GM21390 (cell line): Measurements from ENCODE around the gene RBMY1J.
"Not testable (repeated sequence)": the region's sequence is repeated elsewhere in the genome, so short reads cannot be mapped to it uniquely, and the experiment has no call there.

ENCODE experiments used
- ATAC-seq: cut with Tn5 transposase; IDR thresholded peaks from one replicate; pipeline ENCODE4 v1.9.1; 2021; ENCODE audit not compliant: unreplicated experiment

Gene RBMY1J

DNA sequence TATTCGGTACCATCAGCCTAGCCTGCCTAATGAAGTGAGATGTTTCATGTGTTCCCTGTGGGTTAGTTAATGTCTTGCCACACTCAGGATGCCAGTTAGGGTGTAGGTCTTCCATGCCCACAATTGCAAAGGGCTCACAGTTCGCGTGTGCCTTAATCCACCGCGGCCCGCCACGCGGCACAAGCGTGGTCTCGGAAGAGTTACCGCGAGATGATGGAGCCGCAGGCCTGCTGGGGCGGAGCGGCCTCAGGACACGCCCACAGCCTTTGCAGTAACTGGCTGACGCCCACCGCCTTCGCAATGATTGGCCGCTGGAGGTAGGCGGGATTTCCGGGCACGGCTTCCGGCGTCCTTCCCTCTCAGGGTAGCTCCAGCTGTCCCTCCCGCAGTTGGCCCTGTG is at the start of gene RBMY1J:
Gene RBMY1J, plus strand, starts transcription at position 301 of the 400 bp plus-strand sequence. CDS start 2,038 bp downstream, outside the sequence.
- not testable (repeated sequence) for ATAC-seq

DNA sequence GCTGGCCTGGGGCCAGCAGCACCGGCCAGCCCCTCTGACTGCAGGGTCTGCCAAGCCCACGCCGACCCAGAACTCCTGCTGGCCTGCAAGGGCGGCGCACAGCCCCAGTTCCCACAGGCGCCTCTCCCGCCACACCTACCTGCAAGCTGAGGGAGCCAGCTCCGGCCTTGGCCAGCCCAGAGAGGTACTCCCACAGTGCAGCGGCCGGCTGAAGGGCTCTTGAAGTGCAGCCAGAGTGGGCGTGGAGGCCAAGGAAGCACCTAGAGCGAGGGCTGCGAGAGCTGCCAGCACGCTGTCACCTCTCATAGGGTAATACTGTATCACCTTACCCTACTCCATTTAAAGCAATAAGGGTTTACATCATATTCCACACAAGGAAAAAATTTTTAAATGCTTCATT is 35.8 kb upstream of the RBMY1J start:
- no peak for ATAC-seq

DNA sequence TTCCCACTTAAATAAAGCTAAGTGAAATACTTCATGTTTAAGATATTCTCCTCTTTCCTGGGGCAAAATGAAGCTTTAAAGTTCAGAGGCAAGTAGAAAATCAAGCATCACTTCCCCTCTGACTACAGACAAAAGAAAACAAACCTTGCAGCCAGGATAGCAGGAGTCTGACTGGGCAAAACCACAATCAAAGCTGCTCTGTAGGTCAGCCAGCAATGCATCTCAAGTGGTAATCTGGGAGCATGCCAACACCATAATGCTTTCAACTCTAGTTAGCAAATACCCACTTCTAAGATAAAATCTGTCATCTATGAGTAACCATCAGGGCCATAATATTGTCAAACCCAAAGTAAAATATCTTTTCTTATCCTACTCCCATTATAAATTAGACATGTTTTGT is 32.6 kb upstream of the RBMY1J start:
- no peak for ATAC-seq

DNA sequence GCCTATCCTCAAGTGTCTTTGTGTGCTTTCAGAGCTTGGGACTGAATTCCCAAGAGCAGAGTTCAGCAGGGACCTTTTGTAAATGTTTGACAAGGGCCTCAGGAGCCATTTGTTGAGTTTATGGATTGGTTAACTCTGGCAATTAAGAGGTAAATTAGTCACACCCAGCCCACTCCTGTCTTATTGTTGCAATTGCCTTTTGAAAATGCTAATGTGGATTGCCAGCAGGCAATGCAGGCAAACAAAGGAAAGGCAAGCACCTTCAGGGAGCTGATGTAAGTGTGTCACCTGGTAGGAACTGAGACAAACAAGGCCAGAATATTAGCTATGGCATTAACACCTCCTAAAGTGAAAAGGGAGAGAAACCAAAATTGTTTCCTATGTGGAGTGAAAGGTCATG is 29.7 kb upstream of the RBMY1J start:
- ATAC-seq = no peak

DNA sequence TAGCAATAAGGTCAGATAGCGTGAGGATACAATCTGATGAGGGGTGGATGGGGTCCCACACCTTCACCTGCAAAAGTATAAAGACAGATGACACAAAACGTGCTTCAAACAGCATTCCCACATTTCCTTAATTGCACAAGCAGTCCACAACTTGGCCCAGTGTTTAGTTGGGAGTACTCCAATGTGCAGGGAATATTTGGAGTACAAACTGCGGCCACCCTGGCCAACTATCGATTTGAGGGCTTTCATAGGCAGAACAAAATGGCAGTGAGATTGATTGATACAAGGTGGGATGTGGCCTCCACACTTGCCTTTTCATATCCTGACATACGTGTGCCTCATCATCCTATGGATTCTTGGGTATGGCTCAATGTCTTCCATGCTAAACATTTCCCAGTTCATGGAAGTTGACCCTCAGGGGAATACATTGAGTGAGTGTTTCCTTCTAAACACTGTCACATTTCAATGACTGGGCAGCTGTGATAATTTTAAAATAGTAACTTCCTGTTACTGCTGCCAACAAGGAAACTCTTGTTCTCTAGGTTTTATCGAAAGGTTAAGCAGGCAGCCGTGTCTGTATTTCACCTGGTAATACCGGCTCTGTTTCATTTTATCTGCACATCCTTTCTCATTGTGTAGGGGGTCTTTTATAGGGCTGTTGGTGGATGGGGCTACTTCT is 41.6 kb downstream of the RBMY1J start:
- ATAC-seq = not testable (repeated sequence)

DNA sequence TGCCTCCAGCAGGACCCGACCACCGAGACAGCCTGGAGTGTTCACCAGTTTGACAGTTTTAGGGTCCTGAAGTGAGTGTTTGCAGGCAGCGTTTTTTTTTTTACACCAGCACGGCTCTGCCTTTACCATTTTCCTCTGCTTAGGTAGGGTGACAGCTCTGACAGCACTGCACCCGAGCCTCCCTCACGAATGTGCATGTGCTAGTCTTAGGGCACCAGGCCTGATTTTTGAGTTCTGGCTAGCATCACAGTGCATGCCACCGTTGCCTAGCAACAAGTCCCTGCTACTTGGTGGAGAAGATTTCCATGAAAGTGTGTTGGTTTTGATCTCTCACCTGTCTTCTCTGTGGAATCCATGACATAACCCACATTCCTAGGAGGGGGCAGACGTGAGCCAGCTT is 52.3 kb downstream of the RBMY1J start:
- ATAC-seq = not testable (repeated sequence)

DNA sequence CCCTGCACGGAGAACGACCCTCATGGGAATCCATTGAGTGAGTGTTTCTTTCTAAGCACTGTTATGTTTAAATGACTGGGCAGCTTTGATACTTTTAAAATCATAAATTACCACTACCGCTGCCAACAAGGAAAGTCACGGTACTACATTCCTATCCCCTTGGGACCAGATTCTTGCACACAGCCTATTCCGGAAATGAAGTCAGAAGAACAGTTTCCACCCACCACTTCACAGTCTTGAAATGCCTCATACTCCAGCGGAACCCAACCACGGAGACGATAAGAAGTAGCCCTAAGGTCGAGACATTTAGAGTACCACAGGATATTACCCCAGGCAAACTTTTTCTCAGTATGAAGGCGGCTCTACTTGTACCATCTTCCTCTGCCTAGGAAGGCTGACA is 58.8 kb downstream of the RBMY1J start:
- ATAC-seq = not testable (repeated sequence)
